ENCODE data around the gene GUCY1A2.

DNA sequence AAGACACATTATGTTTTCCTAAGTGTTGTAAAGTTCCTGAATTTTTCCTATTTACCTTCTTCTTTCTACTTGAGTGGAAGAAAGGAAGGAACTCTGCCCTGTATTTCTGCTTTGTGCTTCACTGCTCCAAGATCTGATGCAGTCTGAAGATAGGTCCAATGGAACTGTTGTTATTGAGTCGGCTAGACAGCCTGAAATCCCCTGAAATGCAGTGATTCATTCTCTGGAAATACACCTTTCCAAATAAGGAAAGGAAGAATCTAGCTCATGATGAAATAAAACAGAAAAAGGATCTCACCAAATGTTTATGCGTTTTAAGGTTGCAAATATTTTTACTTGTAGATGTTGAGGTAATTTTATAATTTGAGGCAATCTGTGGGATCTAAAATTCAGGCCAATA, 322.8 kb downstream of the GUCY1A2 start:
- TF ChIP-seq, protein P1, sequence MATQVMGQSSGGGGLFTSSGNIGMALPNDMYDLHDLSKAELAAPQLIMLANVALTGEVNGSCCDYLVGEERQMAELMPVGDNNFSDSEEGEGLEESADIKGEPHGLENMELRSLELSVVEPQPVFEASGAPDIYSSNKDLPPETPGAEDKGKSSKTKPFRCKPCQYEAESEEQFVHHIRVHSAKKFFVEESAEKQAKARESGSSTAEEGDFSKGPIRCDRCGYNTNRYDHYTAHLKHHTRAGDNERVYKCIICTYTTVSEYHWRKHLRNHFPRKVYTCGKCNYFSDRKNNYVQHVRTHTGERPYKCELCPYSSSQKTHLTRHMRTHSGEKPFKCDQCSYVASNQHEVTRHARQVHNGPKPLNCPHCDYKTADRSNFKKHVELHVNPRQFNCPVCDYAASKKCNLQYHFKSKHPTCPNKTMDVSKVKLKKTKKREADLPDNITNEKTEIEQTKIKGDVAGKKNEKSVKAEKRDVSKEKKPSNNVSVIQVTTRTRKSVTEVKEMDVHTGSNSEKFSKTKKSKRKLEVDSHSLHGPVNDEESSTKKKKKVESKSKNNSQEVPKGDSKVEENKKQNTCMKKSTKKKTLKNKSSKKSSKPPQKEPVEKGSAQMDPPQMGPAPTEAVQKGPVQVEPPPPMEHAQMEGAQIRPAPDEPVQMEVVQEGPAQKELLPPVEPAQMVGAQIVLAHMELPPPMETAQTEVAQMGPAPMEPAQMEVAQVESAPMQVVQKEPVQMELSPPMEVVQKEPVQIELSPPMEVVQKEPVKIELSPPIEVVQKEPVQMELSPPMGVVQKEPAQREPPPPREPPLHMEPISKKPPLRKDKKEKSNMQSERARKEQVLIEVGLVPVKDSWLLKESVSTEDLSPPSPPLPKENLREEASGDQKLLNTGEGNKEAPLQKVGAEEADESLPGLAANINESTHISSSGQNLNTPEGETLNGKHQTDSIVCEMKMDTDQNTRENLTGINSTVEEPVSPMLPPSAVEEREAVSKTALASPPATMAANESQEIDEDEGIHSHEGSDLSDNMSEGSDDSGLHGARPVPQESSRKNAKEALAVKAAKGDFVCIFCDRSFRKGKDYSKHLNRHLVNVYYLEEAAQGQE (IDR thresholded peaks at IDR 0.05; ENCODE audit: low read depth) = no peak
- no peak for TF ChIP-seq CEBPB (IDR thresholded peaks at IDR 0.05)
- TF ChIP-seq, protein P2, sequence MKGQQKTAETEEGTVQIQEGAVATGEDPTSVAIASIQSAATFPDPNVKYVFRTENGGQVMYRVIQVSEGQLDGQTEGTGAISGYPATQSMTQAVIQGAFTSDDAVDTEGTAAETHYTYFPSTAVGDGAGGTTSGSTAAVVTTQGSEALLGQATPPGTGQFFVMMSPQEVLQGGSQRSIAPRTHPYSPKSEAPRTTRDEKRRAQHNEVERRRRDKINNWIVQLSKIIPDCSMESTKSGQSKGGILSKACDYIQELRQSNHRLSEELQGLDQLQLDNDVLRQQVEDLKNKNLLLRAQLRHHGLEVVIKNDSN (IDR thresholded peaks at IDR 0.05) = no peak
- TF ChIP-seq YY1 (IDR thresholded peaks at IDR 0.05; ENCODE audit: low read depth) = no peak
- no peak for TF ChIP-seq EGR1 (IDR thresholded peaks at IDR 0.05)

Measured in Ishikawa (cell line).